A673 (cell line): Measurements from ENCODE around the gene SRRM4.

ENCODE experiments used
- EZH2 ChIP-seq: fragments of 200-600 bp; sonication (generic); IDR thresholded peaks from 2 replicates; pipeline ENCODE4 v1.6.1; 2017; ENCODE audit warnings: borderline replicate concordance, low read depth, mild to moderate bottlenecking, mixed read lengths, antibody characterized with exemption, low read length; ENCODE audit not compliant: poor library complexity, severe bottlenecking
- TF ChIP-seq, protein P1 (sequence below): fragments of 300-800, 200-600 bp; sonication (generic); conservative IDR thresholded peaks from 2 replicates; pipeline ENCODE4 v1.5.1; 2017; ENCODE audit warnings: low read depth, mild to moderate bottlenecking, antibody characterized with exemption, low read length, moderate library complexity, mixed read lengths

DNA sequence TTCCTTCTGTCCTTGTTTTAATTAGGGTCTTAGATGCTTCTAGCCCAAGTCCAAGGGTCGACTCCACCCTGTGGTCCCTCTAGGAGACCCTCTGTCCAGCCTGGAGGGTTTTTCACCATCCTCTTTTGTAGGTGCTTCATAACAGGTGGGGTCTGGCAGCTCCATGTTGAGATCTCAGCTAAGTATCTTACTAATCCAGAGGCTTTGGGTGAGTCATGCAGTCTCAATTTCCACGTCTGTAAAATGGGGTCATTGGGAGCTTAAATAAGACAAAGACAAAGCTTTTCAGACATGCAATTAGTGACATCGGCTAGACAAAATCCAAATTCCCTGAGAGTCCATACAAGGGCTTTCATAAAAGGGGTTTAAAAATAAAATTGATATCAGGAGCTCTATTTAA is 200.6 kb downstream of the SRRM4 start:
- TF ChIP-seq, protein P1, sequence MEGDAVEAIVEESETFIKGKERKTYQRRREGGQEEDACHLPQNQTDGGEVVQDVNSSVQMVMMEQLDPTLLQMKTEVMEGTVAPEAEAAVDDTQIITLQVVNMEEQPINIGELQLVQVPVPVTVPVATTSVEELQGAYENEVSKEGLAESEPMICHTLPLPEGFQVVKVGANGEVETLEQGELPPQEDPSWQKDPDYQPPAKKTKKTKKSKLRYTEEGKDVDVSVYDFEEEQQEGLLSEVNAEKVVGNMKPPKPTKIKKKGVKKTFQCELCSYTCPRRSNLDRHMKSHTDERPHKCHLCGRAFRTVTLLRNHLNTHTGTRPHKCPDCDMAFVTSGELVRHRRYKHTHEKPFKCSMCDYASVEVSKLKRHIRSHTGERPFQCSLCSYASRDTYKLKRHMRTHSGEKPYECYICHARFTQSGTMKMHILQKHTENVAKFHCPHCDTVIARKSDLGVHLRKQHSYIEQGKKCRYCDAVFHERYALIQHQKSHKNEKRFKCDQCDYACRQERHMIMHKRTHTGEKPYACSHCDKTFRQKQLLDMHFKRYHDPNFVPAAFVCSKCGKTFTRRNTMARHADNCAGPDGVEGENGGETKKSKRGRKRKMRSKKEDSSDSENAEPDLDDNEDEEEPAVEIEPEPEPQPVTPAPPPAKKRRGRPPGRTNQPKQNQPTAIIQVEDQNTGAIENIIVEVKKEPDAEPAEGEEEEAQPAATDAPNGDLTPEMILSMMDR = no peak
- no peak for TF ChIP-seq EZH2
